Lower lobe of right lung (tissue), 2 donors: Measurements from ENCODE around the gene PRDM12. TPM values are rescaled to one million over a fixed set of nuclear protein-coding genes. Genes with fewer than 3 reads are reported as not detected.

ENCODE experiments used
- ATAC-seq, 2 donors: fragments of 200-7000 bp; cut with Tn5 transposase; one replicate each; pipeline ENCODE4 v1.9.1; 2020 to 2022; ENCODE audit warnings: mild to moderate bottlenecking in 2 of 2, moderate library complexity in 2 of 2
- DNase-seq: peaks from one replicate; pipeline ENCODE4 v3.0.0-alpha.2; 2020
- H3K27ac ChIP-seq: fragments of 200-600 bp; one replicate; pipeline ENCODE4 v1.8.0; 2022
- H3K27me3 ChIP-seq: fragments of 200-600 bp; one replicate; pipeline ENCODE4 v1.8.0; 2022; ENCODE audit warnings: low read depth
- H3K36me3 ChIP-seq: fragments of 200-600 bp; one replicate; pipeline ENCODE4 v1.8.0; 2022; ENCODE audit warnings: mild to moderate bottlenecking
- H3K4me1 ChIP-seq: fragments of 200-600 bp; one replicate; pipeline ENCODE4 v1.8.0; 2022
- H3K4me3 ChIP-seq: fragments of 200-600 bp; one replicate; pipeline ENCODE4 v1.8.0; 2022; ENCODE audit warnings: mild to moderate bottlenecking
- H3K9me3 ChIP-seq: fragments of 200-600 bp; one replicate; pipeline ENCODE4 v1.8.0; 2022
- intact Hi-C: fragments of 100-400 bp; cut with DNase I; formaldehyde crosslinking; loops from one replicate; pipeline ENCODE4 v1.11.0; 2022
- total RNA-seq: library from RNA; stranded (reverse); fragmentation: NEBNext Ultra II Directional; extraction: Animal tissue kit (Norgen Biotek cat#: 25700); gene quantifications from one replicate; pipeline ENCODE4 v1.2.1, GENCODE V29; 2021
- TF ChIP-seq, protein P1 (sequence below): fragments of 200-600 bp; IDR thresholded peaks from one replicate; pipeline ENCODE4 v1.8.0; 2022; ENCODE audit warnings: antibody characterized with exemption, mild to moderate bottlenecking
- donor health status: DM: no; HTN: yes; CAD: no; lungs with severe emphysema.

The PRDM12 gene
- total RNA-seq, 1 donor from 2014 or later, result not detected

DNA sequence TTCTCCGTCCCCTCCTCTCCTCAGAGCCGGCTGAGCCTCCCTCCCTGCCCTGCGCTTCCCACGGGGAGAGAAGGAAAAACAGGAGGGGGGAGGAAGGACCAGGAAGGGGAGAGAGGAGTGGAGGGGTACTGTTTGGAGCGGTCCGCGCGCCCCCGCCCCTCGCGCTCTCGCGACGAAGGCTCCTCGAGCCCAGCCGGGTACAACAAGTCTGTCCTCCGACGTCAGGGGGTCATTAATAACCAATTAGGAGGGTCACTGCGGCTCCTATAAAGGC lies 480 bp upstream of the PRDM12 start:
- Histone ChIP-seq H3K9me3 (no peaks in the 10 kb centered on the region), H3K4me3 (no peak overlapping the region), H3K36me3 (no peaks in the 10 kb centered on the region), H3K4me1 (peaks cover 63% of the 10 kb centered on the region), H3K27ac (no peak overlapping the region), H3K27me3 (peaks cover 97% of the 10 kb centered on the region)
- intact Hi-C loops, result no loop called here
- DNase-seq (no peak), ATAC-seq (no peak)
- TF ChIP-seq, protein P1, sequence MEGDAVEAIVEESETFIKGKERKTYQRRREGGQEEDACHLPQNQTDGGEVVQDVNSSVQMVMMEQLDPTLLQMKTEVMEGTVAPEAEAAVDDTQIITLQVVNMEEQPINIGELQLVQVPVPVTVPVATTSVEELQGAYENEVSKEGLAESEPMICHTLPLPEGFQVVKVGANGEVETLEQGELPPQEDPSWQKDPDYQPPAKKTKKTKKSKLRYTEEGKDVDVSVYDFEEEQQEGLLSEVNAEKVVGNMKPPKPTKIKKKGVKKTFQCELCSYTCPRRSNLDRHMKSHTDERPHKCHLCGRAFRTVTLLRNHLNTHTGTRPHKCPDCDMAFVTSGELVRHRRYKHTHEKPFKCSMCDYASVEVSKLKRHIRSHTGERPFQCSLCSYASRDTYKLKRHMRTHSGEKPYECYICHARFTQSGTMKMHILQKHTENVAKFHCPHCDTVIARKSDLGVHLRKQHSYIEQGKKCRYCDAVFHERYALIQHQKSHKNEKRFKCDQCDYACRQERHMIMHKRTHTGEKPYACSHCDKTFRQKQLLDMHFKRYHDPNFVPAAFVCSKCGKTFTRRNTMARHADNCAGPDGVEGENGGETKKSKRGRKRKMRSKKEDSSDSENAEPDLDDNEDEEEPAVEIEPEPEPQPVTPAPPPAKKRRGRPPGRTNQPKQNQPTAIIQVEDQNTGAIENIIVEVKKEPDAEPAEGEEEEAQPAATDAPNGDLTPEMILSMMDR, result no peak

- ATAC-seq (no peak), DNase-seq (no peak)
- H3K4me1 ChIP-seq, result peaks cover 60% of the 10 kb centered on the region
- no peak overlapping the region for H3K4me3 ChIP-seq
- H3K27me3 ChIP-seq, result peaks cover 86% of the 10 kb centered on the region
- no peaks in the 10 kb centered on the region for H3K9me3 ChIP-seq
- no peak overlapping the region for H3K27ac ChIP-seq
- intact Hi-C loops, result no loop called here
- H3K36me3 ChIP-seq, result no peaks in the 10 kb centered on the region
- TF ChIP-seq, protein P1, result no peak
These were observed 636 bp downstream of the PRDM12 start for GRCh38 chr9:130665029-130665430.

GRCh38 chr9:130665431-130666392 lies 1.3 kb downstream of the PRDM12 start:
- TF ChIP-seq, protein P1, result no peak
- Histone ChIP-seq H3K4me3 (no peak overlapping the region), H3K27me3 (peaks cover 79% of the 10 kb centered on the region), H3K27ac (no peak overlapping the region), H3K4me1 (peaks cover 53% of the 10 kb centered on the region), H3K9me3 (no peaks in the 10 kb centered on the region), H3K36me3 (no peaks in the 10 kb centered on the region)
- no peak for DNase-seq
- no peak for ATAC-seq
- intact Hi-C loops, result no loop called here

- no peak for ATAC-seq
- H3K4me1 ChIP-seq, result peaks cover 45% of the 10 kb centered on the region
- no peak overlapping the region for H3K4me3 ChIP-seq
- TF ChIP-seq, protein P1, result no peak
- no peaks in the 10 kb centered on the region for H3K9me3 ChIP-seq
- H3K27me3 ChIP-seq, result peaks cover 71% of the 10 kb centered on the region
- intact Hi-C loops, result no loop called here
- no peak overlapping the region for H3K27ac ChIP-seq
- DNase-seq, result no peak
- H3K36me3 ChIP-seq, result no peaks in the 10 kb centered on the region
These were observed 2.2 kb downstream of the PRDM12 start for GRCh38 chr9:130666393-130667119.

DNA sequence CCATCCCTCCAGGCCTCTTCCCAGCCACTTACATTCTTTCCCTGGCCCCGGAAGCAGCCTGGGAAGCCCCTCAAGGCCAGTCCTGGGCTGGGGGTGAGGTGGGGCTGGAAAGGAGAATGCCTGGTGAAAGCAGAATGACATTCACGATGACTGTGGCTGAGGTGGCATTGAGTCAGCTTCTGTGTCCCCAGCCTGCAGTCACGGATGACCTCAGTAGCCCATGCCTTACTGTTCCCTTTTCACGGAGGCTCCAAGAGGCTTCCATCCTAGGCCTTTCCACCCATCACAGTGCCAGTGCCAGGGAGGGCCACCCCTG lies 2.7 kb downstream of the PRDM12 start:
- H3K4me1 ChIP-seq, result peaks cover 41% of the 10 kb centered on the region
- H3K36me3 ChIP-seq, result no peaks in the 10 kb centered on the region
- H3K9me3 ChIP-seq, result no peaks in the 10 kb centered on the region
- intact Hi-C loops, result no loop called here
- H3K27me3 ChIP-seq, result peaks cover 65% of the 10 kb centered on the region
- DNase-seq (no peak), ATAC-seq (no peak)
- H3K4me3 ChIP-seq, result no peak overlapping the region
- no peak overlapping the region for H3K27ac ChIP-seq
- TF ChIP-seq, protein P1, result no peak
